GM23338 (cell line): Measurements from ENCODE around the gene TMCO4. TPM values are rescaled to one million over a fixed set of nuclear protein-coding genes. Genes with fewer than 3 reads are reported as not detected.

Experiments
- ATAC-seq: fragments of 200-7000 bp; cut with Tn5 transposase; 3 replicates; pipeline ENCODE4 v1.9.1; 2020
- DNase-seq: peaks from one replicate; pipeline ENCODE4 v3.0.0-alpha.2; 2015; ENCODE audit warnings: low spot score
- H2AFZ ChIP-seq: fragments of 200-600 bp; sonication (generic); 2 replicates; pipeline ENCODE4 v1.8.0; 2016; ENCODE audit warnings: antibody characterized with exemption, mild to moderate bottlenecking, moderate library complexity
- H3F3A ChIP-seq: fragments of 200-600 bp; sonication (generic); replicated peaks from 2 replicates; pipeline ENCODE4 v1.8.0; 2017; ENCODE audit warnings: antibody characterized with exemption, mixed run types, low read depth
- H3K27ac ChIP-seq: fragments of 200-600 bp; sonication (generic); 2 replicates; pipeline ENCODE4 v1.6.1; 2016; ENCODE audit warnings: low read depth
- H3K27me3 ChIP-seq: fragments of 200-600 bp; sonication (generic); 2 replicates; pipeline ENCODE4 v1.8.0; 2016; ENCODE audit warnings: mild to moderate bottlenecking, mixed run types, moderate library complexity; ENCODE audit not compliant: insufficient read depth
- H3K36me3 ChIP-seq: fragments of 200-600 bp; sonication (generic); 2 replicates; pipeline ENCODE4 v1.8.0; 2016; ENCODE audit warnings: mild to moderate bottlenecking; ENCODE audit not compliant: insufficient read depth
- H3K4me1 ChIP-seq: fragments of 200-600 bp; sonication (generic); 2 replicates; pipeline ENCODE4 v1.8.0; 2016; ENCODE audit warnings: mild to moderate bottlenecking, moderate library complexity; ENCODE audit not compliant: insufficient read depth
- H3K4me2 ChIP-seq: fragments of 200-600 bp; sonication (generic); 2 replicates; pipeline ENCODE4 v1.7.1; 2017; ENCODE audit warnings: mixed run types
- H3K4me3 ChIP-seq: fragments of 200-600 bp; sonication (generic); 2 replicates; pipeline ENCODE4 v1.6.1; 2016; ENCODE audit warnings: mixed run types
- H3K79me2 ChIP-seq: fragments of 200-600 bp; sonication (generic); replicated peaks from 2 replicates; pipeline ENCODE4 v1.8.0; 2017; ENCODE audit warnings: mild to moderate bottlenecking; ENCODE audit not compliant: insufficient read depth
- H3K9me2 ChIP-seq: fragments of 200-600 bp; sonication (generic); 2 replicates; pipeline ENCODE4 v1.8.0; 2017; ENCODE audit not compliant: insufficient read depth
- H4K20me1 ChIP-seq: fragments of 200-600 bp; sonication (generic); replicated peaks from 2 replicates; pipeline ENCODE4 v1.8.0; 2017; ENCODE audit warnings: mild to moderate bottlenecking; ENCODE audit not compliant: insufficient read depth
- H3K27ac Mint-ChIP-seq: 2 replicates; pipeline ENCODE4 v1.8.0; 2020; ENCODE audit warnings: inconsistent platforms, mild to moderate bottlenecking, moderate library complexity, mixed read lengths
- H3K27me3 Mint-ChIP-seq: 3 replicates; pipeline ENCODE4 v1.8.0; 2022; ENCODE audit warnings: low read depth, mild to moderate bottlenecking, moderate library complexity, mixed read lengths, inconsistent platforms; ENCODE audit not compliant: insufficient read depth, poor library complexity
- H3K36me3 Mint-ChIP-seq: 3 replicates; pipeline ENCODE4 v1.8.0; 2021; ENCODE audit warnings: low read depth, mild to moderate bottlenecking, inconsistent platforms, moderate library complexity, mixed read lengths
- H3K4me1 Mint-ChIP-seq: 3 replicates; pipeline ENCODE4 v1.8.0; 2020; ENCODE audit warnings: mild to moderate bottlenecking, inconsistent platforms, mixed read lengths
- H3K4me3 Mint-ChIP-seq: 3 replicates; pipeline ENCODE4 v1.8.0; 2021; ENCODE audit warnings: moderate library complexity, mild to moderate bottlenecking, inconsistent platforms, mixed read lengths
- H3K9me3 Mint-ChIP-seq: 3 replicates; pipeline ENCODE4 v1.8.0; 2020; ENCODE audit warnings: moderate library complexity, mild to moderate bottlenecking, inconsistent platforms, mixed read lengths
- CTCF ChIP-seq, 2 experiments: fragments of 200-600 bp in 1 of 2; sonication (generic) in 1 of 2; conservative IDR thresholded peaks; 2 replicates each; pipeline versions ENCODE4 v1.5.1 to v1.6.1; 2016 to 2017; ENCODE audit warnings: antibody characterized with exemption in 2 of 2, low read depth in 2 of 2, mild to moderate bottlenecking in 2 of 2, moderate library complexity in 1 of 2
- EZH2 ChIP-seq: fragments of 200-600 bp; sonication (generic); IDR thresholded peaks from one replicate; pipeline ENCODE4 v1.8.0; 2017; ENCODE audit warnings: antibody characterized with exemption, mild to moderate bottlenecking, low read depth; ENCODE audit not compliant: unreplicated experiment
- ZNF114 ChIP-seq: fragments of 250-450 bp; sonication (Bioruptor Pico); IDR thresholded peaks from 2 replicates; pipeline ENCODE4 v1.5.0; 2020; ENCODE audit warnings: mild to moderate bottlenecking, moderate library complexity
- ZNF331 ChIP-seq: fragments of 250-450 bp; sonication (Bioruptor Pico); IDR thresholded peaks from 2 replicates; pipeline ENCODE4 v1.5.0; 2020; ENCODE audit warnings: low read depth, mild to moderate bottlenecking, moderate library complexity
- polyA plus RNA-seq: library from polyadenylated mRNA; unstranded; fragments of >200 nt; fragmentation: Nextera tagmentation; extraction: Ambion mirVana; gene quantifications from 2 replicates; pipeline ENCODE4 v1.2.1, GENCODE V29; 2016
- total RNA-seq: library from RNA; depleted of rRNA; stranded (reverse); fragments of >200 nt; shearing (Covaris generic); gene quantifications from 2 replicates; pipeline ENCODE4 v1.2.3, GENCODE V29; 2014

The TMCO4 gene
- total and polyA plus RNA-seq, 2 experiments from 2014 or later = 2.6 to 6.9 TPM

DNA sequence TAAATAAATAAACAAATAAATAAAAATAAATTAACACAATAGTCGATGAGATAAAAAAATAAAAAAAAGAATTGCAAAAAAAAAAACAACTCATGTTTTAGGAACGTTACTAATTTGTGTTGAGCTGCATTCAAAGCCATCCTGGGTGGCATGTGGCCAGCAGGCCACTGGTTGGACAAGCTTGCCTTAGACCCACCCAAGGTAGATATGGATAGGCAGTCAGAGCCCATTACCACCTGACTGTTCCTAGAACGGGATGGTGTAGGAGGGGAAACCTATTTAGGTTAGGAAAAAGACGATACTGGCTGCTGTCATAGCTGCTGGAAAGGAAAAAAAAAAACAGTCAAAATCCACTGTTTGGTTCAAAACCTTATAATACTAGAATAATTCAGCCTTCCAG, 94.3 kb downstream of the TMCO4 start:
- Histone ChIP-seq H3K27me3 (no peaks in the 10 kb centered on the region), H3K27ac (no peak overlapping the region), H3K79me2 (no peaks in the 10 kb centered on the region), H3K4me2 (no peak overlapping the region), H3K36me3 (no peaks in the 10 kb centered on the region), H3K9me2 (no peaks in the 10 kb centered on the region), H2AFZ (no peak overlapping the region), H3K4me3 (no peak overlapping the region), H3F3A (no peaks in the 10 kb centered on the region), H4K20me1 (no peaks in the 10 kb centered on the region), H3K4me1 (peaks cover 8% of the 10 kb centered on the region; the same call in 1 of the 2 replicates)
- TF ChIP-seq EZH2 = no peak
- no peak for TF ChIP-seq ZNF331 (CRISPR knock-in tag)
- ATAC-seq (no peak), DNase-seq (no peak)
- Mint-ChIP-seq H3K36me3 (no peaks in the 10 kb centered on the region), H3K9me3 (no peaks in the 10 kb centered on the region), H3K4me3 (no peak overlapping the region), H3K4me1 (peaks cover 10% of the 10 kb centered on the region), H3K27ac (no peak overlapping the region), H3K27me3 (peaks cover 12% of the 10 kb centered on the region)

- no peaks in the 10 kb centered on the region for H3K9me2 ChIP-seq
- Mint-ChIP-seq H3K27ac (no peak overlapping the region), H3K9me3 (no peaks in the 10 kb centered on the region), H3K27me3 (peaks cover 12% of the 10 kb centered on the region), H3K4me1 (peaks cover 10% of the 10 kb centered on the region), H3K4me3 (peak overlapping the region; percentile 48; the same call in 2 of the 3 replicates), H3K36me3 (no peaks in the 10 kb centered on the region)
- peak overlapping the region; percentile 55 for H3K4me2 ChIP-seq
- no peaks in the 10 kb centered on the region for H3F3A ChIP-seq
- no peaks in the 10 kb centered on the region for H3K79me2 ChIP-seq
- H3K27me3 ChIP-seq = no peaks in the 10 kb centered on the region
- H4K20me1 ChIP-seq = no peaks in the 10 kb centered on the region
- peaks cover 8% of the 10 kb centered on the region; the same call in 1 of the 2 replicates for H3K4me1 ChIP-seq
- peak overlapping the region; percentile 27; the same call in 1 of the 2 replicates for H3K4me3 ChIP-seq
- no peaks in the 10 kb centered on the region for H3K36me3 ChIP-seq
- H3K27ac ChIP-seq = no peak overlapping the region
- ATAC-seq = peak; percentile 91
- peak overlapping the region; percentile 82 for H2AFZ ChIP-seq
- peak; percentile 90 for DNase-seq
- no peak for TF ChIP-seq ZNF114 (CRISPR knock-in tag)
- peak; percentile 82 to 87 for TF ChIP-seq CTCF (conservative IDR thresholded peaks at IDR 0.05; ENCODE audit: low read depth in 2 of 2)
Observed at GRCh38 chr1:19704247-19705113, 95.2 kb downstream of the TMCO4 start.

DNA sequence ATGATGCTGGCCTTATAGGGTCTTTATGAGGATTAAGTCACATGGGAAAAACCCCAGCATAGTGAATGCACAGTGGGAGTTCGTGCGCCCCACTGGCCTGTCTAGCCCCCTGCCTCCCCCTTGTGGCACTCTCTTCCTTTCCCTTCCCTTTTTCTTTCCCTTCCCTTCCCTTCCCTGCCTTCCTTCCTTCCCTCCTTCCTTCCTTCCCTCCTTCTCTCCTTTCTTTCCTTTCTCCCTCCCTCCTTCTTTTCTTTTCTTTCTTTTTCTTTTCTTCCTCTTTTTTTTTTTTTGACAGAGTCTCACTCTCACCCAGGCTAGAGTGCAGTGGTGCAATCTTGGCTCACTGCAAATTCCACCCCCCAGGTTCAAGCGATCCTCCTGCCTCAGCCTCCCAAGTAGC, 96.4 kb downstream of the TMCO4 start:
- H3K27me3 Mint-ChIP-seq = peaks cover 12% of the 10 kb centered on the region
- no peaks in the 10 kb centered on the region for H3F3A ChIP-seq
- H3K79me2 ChIP-seq = no peaks in the 10 kb centered on the region
- H3K9me2 ChIP-seq = no peaks in the 10 kb centered on the region
- no peak overlapping the region for H3K4me2 ChIP-seq
- no peaks in the 10 kb centered on the region for H3K36me3 ChIP-seq
- no peak overlapping the region for H3K4me3 ChIP-seq
- no peaks in the 10 kb centered on the region for H3K27me3 ChIP-seq
- no peak overlapping the region for H2AFZ ChIP-seq
- H3K36me3 Mint-ChIP-seq = no peaks in the 10 kb centered on the region
- H3K4me1 ChIP-seq = peaks cover 8% of the 10 kb centered on the region; the same call in 1 of the 2 replicates
- no peak for DNase-seq
- no peaks in the 10 kb centered on the region for H4K20me1 ChIP-seq
- H3K9me3 Mint-ChIP-seq = no peaks in the 10 kb centered on the region
- H3K27ac Mint-ChIP-seq = no peak overlapping the region
- no peak overlapping the region for H3K4me3 Mint-ChIP-seq
- peaks cover 10% of the 10 kb centered on the region for H3K4me1 Mint-ChIP-seq
- no peak for ATAC-seq
- no peak overlapping the region for H3K27ac ChIP-seq
- TF ChIP-seq CTCF (conservative IDR thresholded peaks at IDR 0.05; ENCODE audit: low read depth in 2 of 2) = peak in 1 of 2 experiments; percentile 38; a peak in 3 of 4 replicates
